ENCODE data around the gene FEZF2.

The FEZF2 gene

GRCh38 chr3:62325896-62326295 is 47.5 kb downstream of the FEZF2 start:
- no peak overlapping the region for H3K4me3 ChIP-seq (ENCODE audit: low read depth, low read length)
- no peak for TF ChIP-seq CTCF (IDR thresholded peaks at IDR 0.05; ENCODE audit: low read depth, low read length)
- in situ Hi-C loops (cut with HindIII; ENCODE audit: low sequenced_read_pairs): no loop called here
- no peak for DNase-seq (ENCODE audit: low read depth, low spot score)

- no peak for TF ChIP-seq CTCF (IDR thresholded peaks at IDR 0.05; ENCODE audit: low read depth, low read length)
- DNase-seq (ENCODE audit: low read depth, low spot score): no peak
- in situ Hi-C loops (cut with HindIII; ENCODE audit: low sequenced_read_pairs): no loop called here
- H3K4me3 ChIP-seq (ENCODE audit: low read depth, low read length): no peak overlapping the region
Measured at GRCh38 chr3:62323241-62323640, 50.1 kb downstream of the FEZF2 start.
